SW 1271 (cell line): ENCODE measurements around the gene SCARB1.
"Not testable (repeated sequence)": the region's sequence is repeated elsewhere in the genome, so short reads cannot be mapped to it uniquely, and the experiment has no call there.

Experiments used
- DNase-seq, 2 experiments: peaks; one replicate each; lab custom pipeline; 2025; lab: John Stamatoyannopoulos, UW

Gene SCARB1

GRCh38 chr12:124863416-124864325 lies at the start of gene SCARB1:
TSS of gene SCARB1 (minus strand) at chr12:124863864. CDS start at chr12:124863720, 144 bp downstream.
- DNase-seq = peak; percentile 48 to 72

GRCh38 chr12:124912529-124913287 lies 49.0 kb upstream of the SCARB1 start:
- DNase-seq = not testable (repeated sequence)

- DNase-seq = not testable (repeated sequence)
Observed at GRCh38 chr12:124911521-124911920, 47.9 kb upstream of the SCARB1 start.

GRCh38 chr12:124910561-124911478 lies 47.2 kb upstream of the SCARB1 start:
- no peak for DNase-seq

GRCh38 chr12:124909831-124910560 lies 46.3 kb upstream of the SCARB1 start:
- DNase-seq = no peak

GRCh38 chr12:124906606-124907261 lies 43.1 kb upstream of the SCARB1 start:
- no peak for DNase-seq

- DNase-seq = peak; percentile 17 to 74
Observed at GRCh38 chr12:124904306-124905098, 40.8 kb upstream of the SCARB1 start.

GRCh38 chr12:124902916-124903315 lies 39.3 kb upstream of the SCARB1 start:
- no peak for DNase-seq

- DNase-seq = no peak
Observed at GRCh38 chr12:124901003-124901402, 37.3 kb upstream of the SCARB1 start.

GRCh38 chr12:124900345-124900795 lies 36.7 kb upstream of the SCARB1 start:
- not testable (repeated sequence) for DNase-seq

GRCh38 chr12:124898923-124899294 lies 35.2 kb upstream of the SCARB1 start:
- DNase-seq = no peak

- DNase-seq = peak in 1 of 2 experiments; percentile 32
Observed at GRCh38 chr12:124898200-124898922, 34.7 kb upstream of the SCARB1 start.

- DNase-seq = no peak
Observed at GRCh38 chr12:124896461-124896860, 32.8 kb upstream of the SCARB1 start.

- DNase-seq = no peak
Observed at GRCh38 chr12:124893792-124894516, 30.3 kb upstream of the SCARB1 start.

- DNase-seq = no peak
Observed at GRCh38 chr12:124888260-124888659, 24.6 kb upstream of the SCARB1 start.

- not testable (repeated sequence) for DNase-seq
Observed at GRCh38 chr12:124887766-124888165, 24.1 kb upstream of the SCARB1 start.

- no peak for DNase-seq
Observed at GRCh38 chr12:124884587-124885438, 21.1 kb upstream of the SCARB1 start.
